Subcutaneous adipose tissue (tissue), 4 donors: ENCODE measurements around the gene PRRX1. TPM values are rescaled to one million over a fixed set of nuclear protein-coding genes. Genes with fewer than 3 reads are reported as not detected.

ENCODE experiments used
- CTCF ChIP-seq: fragments of 450-650 bp; IDR thresholded peaks from one replicate; pipeline ENCODE4 v1.5.1; 2016; ENCODE audit warnings: low read depth, mild to moderate bottlenecking, control low read depth, antibody characterized with exemption, moderate library complexity
- total RNA-seq, 4 donors: library from RNA; depleted of rRNA; stranded (reverse); fragments of >200 nt; gene quantifications; one replicate each; pipeline ENCODE4 v1.1.0, GENCODE V29; 2016

PRRX1 gene
- total RNA-seq, result 100 to 1,000 TPM in 1 of 4 donors, 10 to 100 TPM in 3; 75.3 to 115 (median 87.3) TPM

GRCh38 chr1:170664093-170664827 is at the start of gene PRRX1:
Gene PRRX1 (plus strand): TSS chr1:170664131. CDS start chr1:170664219, 88 bp downstream.
- TF ChIP-seq CTCF, result no peak

- TF ChIP-seq CTCF, result no peak
Measured at GRCh38 chr1:170617591-170618330, 46.2 kb upstream of the PRRX1 start.

GRCh38 chr1:170618421-170618820 is 45.5 kb upstream of the PRRX1 start:
- TF ChIP-seq CTCF, result no peak

GRCh38 chr1:170619241-170620028 is 44.5 kb upstream of the PRRX1 start:
- no peak for TF ChIP-seq CTCF

GRCh38 chr1:170620164-170620563 is 43.8 kb upstream of the PRRX1 start:
- no peak for TF ChIP-seq CTCF

GRCh38 chr1:170623171-170623570 is 40.8 kb upstream of the PRRX1 start:
- TF ChIP-seq CTCF, result no peak

GRCh38 chr1:170624146-170624545 is 39.8 kb upstream of the PRRX1 start:
- no peak for TF ChIP-seq CTCF
